Measurements from ENCODE around the gene DPF3.

The DPF3 gene

GRCh38 chr14:72893636-72894322 is at the start of gene DPF3:
Gene DPF3, minus strand, starts transcription at chr14:72894101. Its CDS starts 13 bp downstream, at chr14:72894088.
- DNase-seq (ENCODE audit: low spot score) = peak; percentile 83

- no peak for DNase-seq (ENCODE audit: low spot score)
Observed at GRCh38 chr14:72942934-72943333, 49.0 kb upstream of the DPF3 start.

- DNase-seq (ENCODE audit: low spot score) = no peak
Observed at GRCh38 chr14:72941286-72941985, 47.5 kb upstream of the DPF3 start.

DNA sequence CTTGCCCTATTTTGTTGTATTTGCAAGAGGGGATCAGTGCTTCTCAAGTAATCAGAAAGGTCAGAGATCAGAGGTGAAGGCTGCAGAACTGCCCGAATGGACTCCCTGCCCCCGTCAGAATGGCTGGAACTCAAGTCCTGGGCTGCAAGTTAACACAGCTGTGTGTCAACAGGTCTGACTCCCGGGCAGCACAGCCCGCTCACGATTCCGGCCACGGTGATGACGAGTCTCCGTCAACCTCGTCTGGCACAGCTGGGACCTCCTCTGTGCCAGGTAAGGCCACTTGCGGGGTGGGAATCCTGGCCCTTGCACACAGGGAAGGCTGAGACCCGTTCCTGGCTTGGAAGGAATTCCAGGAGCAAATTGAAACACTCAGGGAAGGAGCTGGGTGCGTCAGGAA is 45.7 kb upstream of the DPF3 start:
- no peak for DNase-seq (ENCODE audit: low spot score)

GRCh38 chr14:72932893-72933292 is 39.0 kb upstream of the DPF3 start:
- no peak for DNase-seq (ENCODE audit: low spot score)

- no peak for DNase-seq (ENCODE audit: low spot score)
Observed at GRCh38 chr14:72929316-72930080, 35.6 kb upstream of the DPF3 start.

DNA sequence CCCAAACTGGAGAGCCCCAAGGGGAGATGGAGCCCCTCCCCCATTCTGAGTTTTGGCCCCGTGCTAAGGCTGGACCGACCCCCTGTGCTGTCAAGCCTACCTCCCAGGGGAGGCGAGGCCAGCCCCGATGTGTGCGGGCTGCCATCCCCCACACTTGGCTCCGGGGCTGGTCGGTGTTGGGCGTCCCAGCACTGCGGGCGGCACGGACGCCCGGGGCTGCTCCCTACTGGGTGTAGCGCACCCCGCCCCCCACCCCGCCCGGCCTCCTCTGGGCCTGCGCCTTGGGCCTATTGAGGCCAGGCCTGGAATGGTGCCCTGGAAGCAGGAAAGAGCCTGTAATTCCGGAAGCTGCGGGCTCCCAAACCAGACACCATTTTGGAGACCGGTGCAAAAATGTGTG is 35.0 kb upstream of the DPF3 start:
- DNase-seq (ENCODE audit: low spot score) = no peak

DNA sequence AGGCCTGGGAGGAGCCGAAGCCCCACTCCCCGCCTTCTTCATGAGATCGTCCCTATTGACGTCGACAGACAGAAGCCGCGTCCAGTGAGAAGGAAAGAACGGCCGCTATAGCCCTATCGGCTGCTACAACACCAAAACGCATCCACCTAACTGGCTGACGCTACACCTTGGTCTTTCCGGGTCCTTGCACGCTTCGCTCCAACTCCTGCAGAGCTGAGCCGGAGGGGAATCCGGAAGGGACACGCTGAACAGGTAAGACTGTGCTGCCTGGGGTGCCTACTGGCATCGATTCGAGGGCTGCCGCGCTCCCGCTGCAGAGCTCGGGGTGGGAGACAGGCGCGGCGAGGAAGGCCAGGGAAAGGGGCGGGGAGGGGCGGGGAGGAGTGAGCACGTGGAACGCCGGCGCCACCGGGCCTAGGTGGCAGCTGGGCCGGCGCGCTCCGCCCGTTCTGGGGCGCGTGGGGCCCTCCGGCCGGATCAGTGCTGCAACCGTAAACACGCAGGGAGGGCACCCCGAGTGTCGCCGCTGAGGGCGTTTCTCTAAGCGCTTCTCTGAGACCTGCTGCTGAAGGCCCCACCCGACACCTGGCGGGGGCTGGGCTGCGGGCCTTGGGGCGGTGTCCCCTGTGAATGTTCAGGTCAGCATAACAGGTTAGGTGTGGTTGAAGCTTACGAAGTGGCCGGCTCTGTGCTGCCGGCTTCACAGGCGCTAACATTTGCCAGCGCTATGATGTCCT is 32.6 kb upstream of the DPF3 start, which contains the start of gene DCAF4:
Gene DCAF4, plus strand, starts transcription at position 173 of the 737 bp plus-strand sequence. CDS start 11,515 bp downstream, outside the sequence.
- DNase-seq (ENCODE audit: low spot score) = peak; percentile 93

DNA sequence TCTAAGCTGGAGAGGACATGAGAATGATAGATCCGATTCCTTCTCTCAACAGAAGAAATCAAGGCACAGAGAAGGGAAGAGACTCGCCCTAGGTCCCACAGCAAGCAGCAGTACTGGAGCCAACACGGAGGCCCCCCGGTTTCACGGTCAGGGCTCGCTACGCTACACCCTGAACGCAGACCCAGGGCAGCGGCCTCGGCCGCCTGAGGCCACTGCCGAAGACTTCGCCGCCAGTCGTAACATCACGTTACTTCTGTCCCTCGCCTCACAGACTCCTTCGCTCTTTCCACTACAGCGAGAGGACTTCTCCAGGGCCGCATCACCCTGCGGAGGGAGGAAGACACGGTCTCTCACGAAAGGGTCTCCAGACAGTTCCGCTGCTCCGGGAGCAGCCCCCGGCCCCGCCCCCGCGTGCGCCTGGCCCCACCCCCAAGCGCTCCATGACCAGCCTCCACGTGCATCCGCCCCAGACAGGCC is 32.0 kb upstream of the DPF3 start:
- no peak for DNase-seq (ENCODE audit: low spot score)

DNA sequence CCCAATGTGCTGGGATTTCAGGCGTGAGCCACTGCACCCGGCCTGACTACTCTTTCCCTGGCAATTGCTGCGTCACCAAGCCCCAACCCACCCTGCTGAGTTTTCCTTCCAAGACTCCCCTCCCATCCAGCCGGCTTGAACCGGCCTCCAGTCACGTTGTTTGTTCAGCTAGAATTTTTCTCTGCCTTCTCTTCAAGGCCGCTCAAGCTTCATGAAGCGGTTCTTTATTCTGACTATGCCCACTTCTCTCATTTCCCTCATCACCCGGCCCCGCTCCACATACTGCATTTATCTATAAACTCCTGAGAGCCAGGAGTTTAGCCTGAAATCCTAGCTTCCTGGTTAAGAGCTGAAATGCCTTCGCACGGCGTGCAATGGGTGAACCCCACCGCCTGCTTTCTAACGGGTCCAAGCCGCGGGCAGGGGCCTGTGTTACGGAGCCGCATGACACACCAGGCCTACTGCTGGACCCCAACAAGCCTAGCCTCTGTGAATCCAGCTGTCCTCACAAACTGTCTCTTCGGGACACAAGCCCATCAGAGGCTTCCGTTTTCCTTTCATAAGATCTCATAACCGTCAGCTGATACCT is 31.4 kb upstream of the DPF3 start:
- no peak for DNase-seq (ENCODE audit: low spot score)

DNA sequence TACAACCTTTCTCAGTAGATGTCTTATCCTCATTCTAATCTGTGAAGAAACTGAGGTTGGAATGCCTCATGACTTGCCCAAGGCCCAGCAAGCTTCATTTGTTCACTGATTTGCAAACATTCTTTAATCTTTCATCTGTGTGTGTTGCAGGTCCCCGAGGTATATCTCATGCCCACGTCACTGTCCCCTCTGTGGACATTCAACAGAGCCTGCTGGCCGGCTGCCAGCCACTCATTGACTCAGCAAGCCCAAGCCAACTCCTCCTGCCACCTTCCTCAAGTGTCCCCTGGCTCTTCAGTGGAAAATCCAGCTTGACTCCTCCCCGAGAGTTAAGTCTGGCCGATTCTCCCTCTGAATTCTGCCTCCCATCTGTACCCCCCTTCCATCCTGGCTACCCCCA is 30.4 kb upstream of the DPF3 start:
- no peak for DNase-seq (ENCODE audit: low spot score)

GRCh38 chr14:72921396-72921795 is 27.5 kb upstream of the DPF3 start:
- DNase-seq (ENCODE audit: low spot score) = no peak

DNA sequence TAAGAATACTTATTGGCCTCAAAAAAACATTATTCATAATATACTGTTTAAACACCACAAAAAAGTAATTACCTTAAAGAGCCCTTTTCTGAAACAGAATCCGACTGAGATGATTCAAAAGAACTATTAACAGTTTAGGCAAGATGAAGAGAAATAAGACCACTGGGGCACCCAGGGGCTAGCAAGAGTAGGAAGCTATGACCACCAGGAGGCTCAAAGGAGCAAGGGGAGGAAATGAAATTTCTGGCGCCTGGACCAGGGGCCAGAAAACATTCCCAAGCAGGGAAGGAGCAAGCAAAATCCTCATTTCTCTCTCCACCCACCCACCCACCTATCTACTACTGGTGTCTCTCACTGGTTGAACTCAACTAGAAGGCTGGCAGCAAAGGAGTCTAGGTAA is 26.1 kb upstream of the DPF3 start:
- DNase-seq (ENCODE audit: low spot score) = no peak

GRCh38 chr14:72917094-72917802 is 23.3 kb upstream of the DPF3 start:
- DNase-seq (ENCODE audit: low spot score) = no peak

GRCh38 chr14:72916174-72916573 is 22.3 kb upstream of the DPF3 start:
- no peak for DNase-seq (ENCODE audit: low spot score)

- DNase-seq (ENCODE audit: low spot score) = no peak
Observed at GRCh38 chr14:72913809-72914208, 19.9 kb upstream of the DPF3 start.

GRCh38 chr14:72909163-72909562 is 15.3 kb upstream of the DPF3 start:
- no peak for DNase-seq (ENCODE audit: low spot score)

GRCh38 chr14:72907886-72908285 is 14.0 kb upstream of the DPF3 start:
- no peak for DNase-seq (ENCODE audit: low spot score)

- no peak for DNase-seq (ENCODE audit: low spot score)
Observed at GRCh38 chr14:72906879-72907278, 13.0 kb upstream of the DPF3 start.

DNA sequence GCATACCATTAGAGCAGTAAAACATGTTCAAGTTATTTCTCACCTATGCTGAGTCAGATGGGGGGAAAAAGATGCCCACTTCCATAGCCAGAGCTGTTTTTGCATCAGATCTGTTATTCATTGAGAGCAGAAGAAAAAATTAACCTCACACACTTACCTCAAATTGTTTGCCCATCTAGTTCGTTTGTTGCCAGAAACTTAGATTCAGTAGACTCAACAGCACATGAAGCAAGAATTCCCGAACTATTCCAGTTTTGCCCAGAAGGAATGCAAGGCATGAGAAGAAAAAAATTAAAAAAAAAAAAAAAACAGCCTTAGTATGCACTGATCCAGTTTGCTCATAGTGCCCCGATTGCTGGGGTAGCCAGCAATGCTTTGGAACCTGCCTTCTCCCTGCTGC is 12.4 kb upstream of the DPF3 start:
- DNase-seq (ENCODE audit: low spot score) = no peak

Data from NAMALWA (cell line).